ENCODE measurements around the gene CHAMP1.

GRCh38 chr13:114299604-114300305 lies 14.5 kb upstream of the CHAMP1 start:
- TF ChIP-seq POLR2A (IDR thresholded peaks at IDR 0.05) (no peak), CTCF (IDR thresholded peaks at IDR 0.05) (no peak)

Measured in body of pancreas (tissue), 4 donors.